GM19193 (cell line): ENCODE measurements around the gene KRT6A.

ENCODE experiments used
- POLR2A ChIP-seq: IDR thresholded peaks from 4 replicates; pipeline ENCODE4 v1.6.1; 2011; ENCODE audit not compliant: insufficient read depth, insufficient read length; ENCODE audit errors: extremely low read depth

The KRT6A gene

GRCh38 chr12:52458861-52459260, 34.2 kb downstream of the KRT6A start:
- no peak for TF ChIP-seq POLR2A

GRCh38 chr12:52455821-52456220, 37.2 kb downstream of the KRT6A start:
- TF ChIP-seq POLR2A: no peak

DNA sequence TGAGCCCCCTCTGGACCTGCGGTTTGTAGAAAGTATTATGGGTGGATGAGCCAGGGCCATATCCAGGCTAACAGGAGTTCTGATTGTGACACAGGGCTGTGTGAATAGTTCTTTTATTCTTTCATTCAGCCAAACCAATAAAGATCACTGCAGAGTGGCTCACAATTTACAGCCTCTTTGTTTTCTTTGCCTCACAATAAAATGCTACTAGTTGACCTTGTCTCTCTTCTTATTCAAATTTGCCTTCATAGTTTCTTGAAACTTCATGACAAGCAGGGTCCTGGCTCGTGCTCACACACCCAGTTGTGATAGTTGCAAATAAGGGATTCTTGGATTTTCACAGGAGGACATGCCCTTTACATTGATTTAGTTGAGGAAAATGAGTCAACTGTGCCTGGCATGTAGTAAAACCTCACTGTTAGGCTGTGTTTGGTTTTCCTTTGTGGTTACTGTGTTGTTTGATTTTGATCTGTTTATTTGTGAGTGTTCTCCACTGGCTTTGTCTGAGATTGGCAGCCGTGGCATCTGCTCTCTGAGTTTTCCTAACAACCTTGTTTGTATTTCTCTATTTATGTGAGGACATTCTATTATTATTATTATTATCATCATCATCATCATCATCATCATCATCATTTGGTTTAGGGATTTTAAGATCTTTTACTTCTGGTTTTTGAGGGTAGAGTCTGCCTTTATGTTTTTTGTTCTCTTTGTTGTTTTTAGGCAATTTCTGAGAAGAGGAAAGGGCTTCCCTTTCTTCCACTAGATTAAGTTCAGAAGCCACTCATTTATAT, 38.5 kb downstream of the KRT6A start:
- no peak for TF ChIP-seq POLR2A

DNA sequence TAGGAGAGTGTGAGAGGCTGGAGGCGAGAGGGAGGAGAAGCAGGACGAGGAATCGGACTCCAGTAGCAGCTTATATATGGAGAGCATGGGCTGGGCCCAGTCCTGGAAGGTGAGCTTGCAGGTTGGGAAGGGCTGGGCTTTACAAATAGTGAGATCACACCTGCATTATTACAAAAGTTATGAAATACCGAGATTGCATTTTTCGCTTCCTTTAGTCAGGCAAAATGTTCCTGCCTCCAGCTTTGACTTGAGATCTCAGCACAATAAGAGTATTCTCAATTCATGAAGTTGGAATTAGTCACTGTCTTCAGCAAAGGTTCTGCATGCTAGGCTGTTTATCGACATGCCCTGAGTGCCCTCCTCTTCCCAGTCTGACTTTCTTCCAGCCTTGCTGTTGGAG, 41.0 kb downstream of the KRT6A start, which contains the start of gene KRT6B:
KRT6B (minus strand) TSS at position 46 of the 400 bp plus-strand sequence. CDS start 68 bp downstream, outside the sequence.
- no peak for TF ChIP-seq POLR2A

- no peak for TF ChIP-seq POLR2A
Observed at GRCh38 chr12:52448228-52448627, 44.8 kb downstream of the KRT6A start.

GRCh38 chr12:52446367-52447045, 46.6 kb downstream of the KRT6A start:
- no peak for TF ChIP-seq POLR2A

- no peak for TF ChIP-seq POLR2A
Observed at GRCh38 chr12:52445876-52446275, 47.2 kb downstream of the KRT6A start.

GRCh38 chr12:52444647-52445595, 48.1 kb downstream of the KRT6A start:
- no peak for TF ChIP-seq POLR2A

DNA sequence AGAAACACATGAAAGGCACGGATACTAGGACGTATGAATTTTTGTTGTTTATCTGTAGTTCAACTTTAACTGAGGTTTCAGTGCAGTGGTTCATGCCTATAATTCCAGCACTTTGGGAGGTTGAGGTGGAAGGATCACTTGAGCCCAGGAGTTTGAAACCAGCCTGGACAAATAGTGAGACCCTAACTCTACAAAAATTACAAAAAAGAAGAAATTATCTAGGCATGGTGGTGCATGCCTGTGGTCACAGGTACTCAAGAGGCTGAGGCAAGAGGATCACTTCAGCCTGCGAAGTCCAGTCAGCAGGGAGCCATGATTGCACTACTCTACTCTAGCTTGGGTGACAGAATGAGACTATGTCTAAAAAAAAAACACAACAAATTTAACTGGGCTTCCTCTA, 49.1 kb downstream of the KRT6A start:
- no peak for TF ChIP-seq POLR2A

DNA sequence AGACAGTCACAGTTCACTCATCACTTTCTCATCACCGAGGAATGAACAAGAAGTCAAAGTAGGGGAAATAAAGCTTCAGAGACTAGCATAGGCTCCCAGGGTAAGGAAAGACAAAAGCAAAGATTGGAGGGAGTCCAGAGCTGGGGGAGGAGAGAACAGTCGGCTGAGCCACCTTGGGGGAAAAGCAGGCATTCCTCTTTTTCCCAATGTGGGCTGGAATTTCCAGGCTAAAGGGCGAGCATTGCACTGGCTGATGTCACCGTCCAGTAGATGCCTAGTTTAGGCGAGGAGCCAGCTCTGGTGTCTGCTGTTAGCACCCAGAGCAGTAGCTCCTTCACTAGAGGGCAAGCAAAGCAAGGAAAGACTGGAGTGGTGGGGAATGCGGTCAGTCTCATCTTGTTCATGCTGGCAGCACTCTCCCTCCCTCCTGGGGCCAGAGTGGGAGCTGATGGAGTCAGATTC, 50.4 kb downstream of the KRT6A start:
- TF ChIP-seq POLR2A: no peak

DNA sequence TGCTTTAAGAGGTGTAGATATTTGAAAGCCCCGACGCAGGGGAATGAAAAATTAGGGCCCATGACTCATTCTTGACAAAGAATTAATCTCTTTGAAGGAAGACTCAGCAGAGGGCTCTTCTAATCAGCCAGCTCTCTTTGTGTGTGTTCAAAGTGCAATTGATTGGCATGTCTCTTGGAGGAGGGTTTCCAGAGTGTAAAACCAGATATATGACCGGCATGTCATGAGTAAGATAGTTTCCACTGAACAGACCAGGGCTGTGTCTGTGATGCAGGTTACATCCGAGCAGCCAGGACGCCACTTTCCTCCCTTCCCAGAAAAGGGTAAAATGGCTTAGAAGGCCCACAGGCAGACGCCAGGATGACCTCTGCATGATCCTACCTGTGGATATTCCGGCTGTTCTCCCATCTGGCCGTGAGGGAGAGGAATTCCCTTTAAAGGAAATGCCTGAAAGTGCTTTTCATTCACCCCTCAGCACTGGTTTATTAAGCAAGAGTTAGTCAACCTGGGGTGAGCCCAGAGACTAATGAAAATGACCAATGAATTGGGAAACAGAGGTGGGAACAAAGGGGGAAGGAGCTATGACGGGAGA, 51.6 kb downstream of the KRT6A start:
- TF ChIP-seq POLR2A: no peak

GRCh38 chr12:52440821-52441319, 52.2 kb downstream of the KRT6A start:
- no peak for TF ChIP-seq POLR2A

DNA sequence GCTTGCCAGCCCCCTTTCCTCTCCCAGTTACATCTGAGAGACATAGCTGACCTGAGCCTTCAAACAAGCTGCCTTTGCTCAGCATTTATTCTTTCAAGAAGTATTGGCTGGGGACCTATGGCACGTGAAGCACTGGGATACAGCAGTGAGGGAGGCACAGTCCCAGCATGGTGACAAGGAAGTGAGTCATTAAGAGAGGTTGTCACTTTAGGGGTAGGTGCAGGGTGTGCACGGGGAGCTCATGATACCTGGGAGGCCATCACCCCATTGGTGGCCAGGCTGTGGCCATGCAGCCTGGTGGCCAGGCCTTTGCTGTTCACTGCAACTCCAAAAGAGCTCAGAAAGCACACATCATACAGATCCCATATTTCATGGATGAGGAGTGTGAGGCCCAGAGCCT, 53.2 kb downstream of the KRT6A start:
- no peak for TF ChIP-seq POLR2A

- TF ChIP-seq POLR2A: no peak
Observed at GRCh38 chr12:52439420-52439819, 53.6 kb downstream of the KRT6A start.

DNA sequence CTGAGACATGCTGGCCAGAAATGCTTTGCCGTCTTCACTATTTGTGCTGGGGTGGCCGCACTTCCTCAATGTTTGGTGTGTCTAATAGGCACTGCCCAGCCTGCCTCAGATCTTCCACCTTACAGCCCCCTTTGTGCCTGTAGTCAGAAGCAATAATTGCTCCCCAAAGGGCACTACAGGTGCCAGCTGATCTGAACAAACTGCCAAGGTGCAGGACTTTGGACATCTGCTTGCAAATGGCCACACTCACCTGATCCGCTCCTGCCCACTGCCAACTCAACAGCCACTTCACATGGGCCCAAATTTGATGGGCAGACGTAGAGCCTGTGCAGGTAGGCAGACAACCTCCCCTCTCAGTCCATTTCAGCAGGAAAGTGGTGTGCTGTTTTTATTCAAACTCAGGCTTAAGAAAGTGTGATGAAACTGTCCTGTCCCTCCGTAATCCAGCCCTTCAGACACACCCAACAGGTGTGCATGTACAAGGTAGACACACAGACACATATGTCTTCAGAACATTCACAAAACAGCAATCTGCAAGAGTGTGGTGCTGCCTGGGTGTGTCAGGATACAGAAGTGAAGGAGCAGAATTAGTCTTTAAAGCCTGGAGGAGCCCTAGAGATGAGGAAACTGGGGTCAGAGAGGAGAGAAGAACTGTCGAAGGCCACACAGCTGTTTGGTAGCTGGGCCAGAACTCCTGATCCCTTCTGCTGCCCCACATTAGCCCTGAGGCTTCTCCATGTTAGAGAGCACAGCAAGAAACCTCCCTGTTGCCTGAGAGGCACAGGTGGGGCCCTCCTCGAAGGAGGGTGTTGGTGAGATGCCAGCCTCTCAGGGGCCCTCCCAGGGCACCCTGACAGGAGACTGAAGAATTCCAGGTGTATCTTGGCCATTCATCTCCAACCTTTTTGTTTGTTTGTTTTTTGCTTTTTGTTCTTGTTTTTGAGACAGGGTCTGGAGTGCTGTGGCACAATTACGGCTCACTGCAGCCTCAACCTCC, 54.5 kb downstream of the KRT6A start:
- no peak for TF ChIP-seq POLR2A
